Prostate gland (tissue), 2 donors: ENCODE results near the gene ATG5. TPM values are rescaled to one million over a fixed set of nuclear protein-coding genes. Genes with fewer than 3 reads are reported as not detected.

Experiments
- DNase-seq: peaks from one replicate; pipeline ENCODE4 v3.0.0-alpha.2; 2019; ENCODE audit warnings: low spot score
- H3K27ac ChIP-seq, 2 donors: fragments of 200-600 bp; sonication (generic); 2 replicates each; pipeline ENCODE4 v1.5.1; 2017 to 2019
- H3K27me3 ChIP-seq: fragments of 200-600 bp; sonication (generic); replicated peaks from 2 replicates; pipeline ENCODE4 v1.5.1; 2019; ENCODE audit not compliant: insufficient read depth
- H3K36me3 ChIP-seq, 2 donors: fragments of 200-600 bp; sonication (generic); 1 replicate in 1 of 2; 2 replicates in 1 of 2; pipeline versions ENCODE4 v1.5.1 to v1.8.1; 2017 to 2019
- H3K4me1 ChIP-seq: fragments of 200-600 bp; sonication (generic); replicated peaks from 2 replicates; pipeline ENCODE4 v1.5.1; 2019
- H3K4me3 ChIP-seq, 2 donors: fragments of 200-600 bp; sonication (generic); 2 replicates each; pipeline ENCODE4 v1.5.1; 2017 to 2019
- H3K9me3 ChIP-seq: fragments of 200-600 bp; sonication (generic); 2 replicates; pipeline ENCODE4 v1.5.1; 2017
- POLR2A ChIP-seq: fragments of 450-650 bp; IDR thresholded peaks from one replicate; pipeline ENCODE4 v1.6.1; 2016; ENCODE audit warnings: antibody characterized with exemption, mild to moderate bottlenecking
- POLR2AphosphoS5 ChIP-seq: sonication (generic); formaldehyde crosslinking; IDR thresholded peaks from one replicate; pipeline ENCODE4 v1.6.1; 2017; ENCODE audit warnings: antibody characterized with exemption
- WGBS: methylation state at CpG from one replicate; pipeline ENCODE4 v1.1.5; 2018; 5-methylcytosine and 5-hydroxymethylcytosine counted together
- intact Hi-C: fragments of 100-400 bp; cut with DNase I; formaldehyde crosslinking; loops from one replicate; pipeline ENCODE4 v1.14.2; 2022
- total RNA-seq, 2 donors: library from RNA; depleted of rRNA; stranded (reverse); fragments of >200 nt; gene quantifications; one replicate each; pipeline ENCODE4 v1.1.0, GENCODE V29; 2016
- TF ChIP-seq, protein P1 (sequence below), 4 experiments: fragments of 200-600 bp in 2 of 4; fragments of 450-650 bp in 2 of 4; sonication (generic) in 2 of 4; IDR thresholded peaks; 1 replicate in 3 of 4; 2 replicates in 1 of 4; pipeline ENCODE4 v1.5.1; 2016 to 2019; ENCODE audit warnings: antibody characterized with exemption in 4 of 4, mild to moderate bottlenecking in 2 of 4, moderate library complexity in 2 of 4

Gene ATG5
- total RNA-seq, 2 donors from 2014 or later: 31.9 to 34.3 TPM

DNA sequence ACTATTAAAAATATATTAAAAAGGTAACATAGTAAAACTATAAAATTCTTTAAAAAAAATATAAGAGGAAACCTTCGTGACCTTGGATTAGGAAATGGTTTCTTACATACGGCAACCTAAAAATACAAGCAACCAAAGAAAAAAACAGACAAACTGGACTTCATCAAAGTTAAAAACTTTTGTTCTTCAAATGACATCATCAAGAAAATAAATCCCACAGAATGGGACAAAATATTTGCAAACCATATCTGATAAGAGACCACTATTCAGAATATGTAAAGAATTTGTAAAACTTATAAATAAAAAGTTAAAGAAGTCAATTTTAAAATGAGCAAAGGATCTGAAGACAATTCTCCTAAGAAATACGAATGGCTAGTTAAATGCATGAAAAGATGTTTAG is 110.0 kb downstream of the ATG5 start:
- Histone ChIP-seq H3K36me3 (no peaks in the 10 kb centered on the region), H3K27me3 (no peaks in the 10 kb centered on the region), H3K9me3 (no peaks in the 10 kb centered on the region), H3K4me3 (no peak overlapping the region), H3K4me1 (no peaks in the 10 kb centered on the region), H3K27ac (no peak overlapping the region)
- 91% methylated on average over 3 of the region's 3 CpGs for WGBS
- TF ChIP-seq POLR2A (no peak), POLR2AphosphoS5 (no peak)
- TF ChIP-seq, protein P1, sequence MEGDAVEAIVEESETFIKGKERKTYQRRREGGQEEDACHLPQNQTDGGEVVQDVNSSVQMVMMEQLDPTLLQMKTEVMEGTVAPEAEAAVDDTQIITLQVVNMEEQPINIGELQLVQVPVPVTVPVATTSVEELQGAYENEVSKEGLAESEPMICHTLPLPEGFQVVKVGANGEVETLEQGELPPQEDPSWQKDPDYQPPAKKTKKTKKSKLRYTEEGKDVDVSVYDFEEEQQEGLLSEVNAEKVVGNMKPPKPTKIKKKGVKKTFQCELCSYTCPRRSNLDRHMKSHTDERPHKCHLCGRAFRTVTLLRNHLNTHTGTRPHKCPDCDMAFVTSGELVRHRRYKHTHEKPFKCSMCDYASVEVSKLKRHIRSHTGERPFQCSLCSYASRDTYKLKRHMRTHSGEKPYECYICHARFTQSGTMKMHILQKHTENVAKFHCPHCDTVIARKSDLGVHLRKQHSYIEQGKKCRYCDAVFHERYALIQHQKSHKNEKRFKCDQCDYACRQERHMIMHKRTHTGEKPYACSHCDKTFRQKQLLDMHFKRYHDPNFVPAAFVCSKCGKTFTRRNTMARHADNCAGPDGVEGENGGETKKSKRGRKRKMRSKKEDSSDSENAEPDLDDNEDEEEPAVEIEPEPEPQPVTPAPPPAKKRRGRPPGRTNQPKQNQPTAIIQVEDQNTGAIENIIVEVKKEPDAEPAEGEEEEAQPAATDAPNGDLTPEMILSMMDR (IDR thresholded peaks at IDR 0.05): no peak
- intact Hi-C loops: no loop called here
- DNase-seq: no peak

DNA sequence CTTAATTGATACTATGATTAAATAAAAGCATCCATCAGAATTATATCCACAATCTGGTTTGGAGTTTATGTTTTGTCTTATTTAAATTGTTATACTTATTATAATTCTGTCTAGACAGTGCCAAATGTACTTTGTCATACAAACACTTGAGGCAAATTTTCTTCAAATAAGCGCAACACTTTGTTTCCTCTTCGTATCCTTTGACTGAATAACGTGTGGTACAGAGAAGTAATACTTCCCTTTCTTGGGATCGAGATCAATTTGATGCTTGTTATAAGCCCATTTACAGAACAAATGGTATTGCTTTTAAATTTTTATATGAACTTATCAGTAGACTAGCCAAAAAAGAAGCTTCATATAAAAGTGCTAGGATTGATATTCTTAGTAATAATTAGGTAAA is 111.0 kb downstream of the ATG5 start:
- intact Hi-C loops: no loop called here
- 75% methylated on average over 4 of the region's 4 CpGs for WGBS
- H3K27ac ChIP-seq: no peak overlapping the region
- no peaks in the 10 kb centered on the region for H3K4me1 ChIP-seq
- no peaks in the 10 kb centered on the region for H3K27me3 ChIP-seq
- no peaks in the 10 kb centered on the region for H3K9me3 ChIP-seq
- no peak overlapping the region for H3K4me3 ChIP-seq
- no peaks in the 10 kb centered on the region for H3K36me3 ChIP-seq
- no peak for TF ChIP-seq POLR2A
- TF ChIP-seq POLR2AphosphoS5: no peak
- TF ChIP-seq, protein P1 (IDR thresholded peaks at IDR 0.05): no peak
- DNase-seq: no peak

DNA sequence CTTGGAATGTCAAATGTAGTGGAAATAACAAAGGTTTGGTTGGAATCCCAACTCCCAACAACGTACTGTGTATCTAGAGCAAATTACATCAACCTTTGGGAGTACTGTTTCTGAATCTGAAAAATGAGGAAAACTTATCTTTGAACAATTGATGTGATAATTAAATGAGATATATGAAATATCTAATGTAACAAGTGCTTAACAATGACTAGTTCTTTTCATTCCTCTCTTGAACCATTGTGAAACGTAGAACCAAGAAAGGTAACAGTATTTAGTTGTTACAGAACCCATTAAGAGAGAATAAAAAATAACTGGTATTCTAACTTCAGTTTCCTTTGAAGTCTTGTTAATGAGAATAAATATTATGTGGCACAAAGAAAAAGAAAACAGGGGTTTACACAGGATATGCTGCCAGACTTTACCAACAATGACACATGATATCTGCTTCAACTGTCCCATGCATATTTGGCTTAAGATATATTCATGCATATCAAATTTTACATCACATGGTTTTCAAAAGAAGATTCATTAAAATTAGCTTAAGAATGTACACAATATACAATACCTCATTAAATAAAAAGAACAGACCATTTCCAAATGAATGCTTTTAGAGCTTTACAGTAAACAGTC is 111.8 kb downstream of the ATG5 start:
- Histone ChIP-seq H3K36me3 (no peaks in the 10 kb centered on the region), H3K4me1 (no peaks in the 10 kb centered on the region), H3K9me3 (no peaks in the 10 kb centered on the region), H3K27ac (no peak overlapping the region), H3K27me3 (no peaks in the 10 kb centered on the region), H3K4me3 (no peak overlapping the region)
- TF ChIP-seq, protein P1 (IDR thresholded peaks at IDR 0.05): no peak
- intact Hi-C loops: no loop called here
- WGBS: 92% methylated on average over 2 of the region's 2 CpGs
- DNase-seq: no peak

DNA sequence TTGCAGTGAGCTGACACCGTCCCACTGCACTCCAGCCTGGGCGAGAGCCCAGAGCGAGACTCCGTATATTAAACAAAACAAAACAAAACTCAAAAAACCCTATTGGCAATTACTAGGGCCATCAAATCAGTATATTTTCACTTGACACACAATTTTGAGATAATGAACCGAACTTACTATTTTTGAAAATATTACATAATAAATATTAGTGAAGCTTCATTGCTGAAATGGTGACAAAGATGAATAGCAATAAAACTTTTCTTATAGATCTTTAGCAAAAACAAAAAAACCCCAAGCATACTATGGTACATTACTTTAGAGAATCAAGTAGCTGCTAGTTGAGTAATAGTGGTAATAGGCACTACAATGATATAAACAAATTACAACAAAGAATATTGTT is 113.0 kb downstream of the ATG5 start:
- Histone ChIP-seq H3K4me3 (no peak overlapping the region), H3K9me3 (no peaks in the 10 kb centered on the region), H3K27ac (no peak overlapping the region), H3K4me1 (no peaks in the 10 kb centered on the region), H3K36me3 (no peaks in the 10 kb centered on the region), H3K27me3 (no peaks in the 10 kb centered on the region)
- intact Hi-C loops: no loop called here
- TF ChIP-seq, protein P1 (IDR thresholded peaks at IDR 0.05): no peak
- no peak for TF ChIP-seq POLR2AphosphoS5
- TF ChIP-seq POLR2A: no peak
- 97% methylated on average over 5 of the region's 5 CpGs for WGBS
- no peak for DNase-seq

DNA sequence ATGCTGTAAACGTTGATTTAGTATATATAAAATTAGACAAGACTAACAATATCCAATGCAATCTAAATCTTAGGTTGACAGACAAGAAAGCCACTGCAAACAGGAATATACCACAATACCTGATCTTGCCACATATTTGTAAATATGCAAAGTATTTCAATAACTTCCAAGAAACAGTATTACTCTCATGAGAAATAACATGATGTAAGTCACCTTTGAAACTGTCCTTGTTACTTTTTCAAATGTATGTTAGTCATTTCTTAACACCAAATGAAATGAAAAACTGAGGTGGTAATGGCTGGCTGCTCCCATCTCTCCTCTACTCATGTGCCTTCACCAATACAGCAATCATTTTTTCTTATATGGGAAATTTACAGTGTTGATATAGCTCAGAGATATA is 118.7 kb downstream of the ATG5 start:
- Histone ChIP-seq H3K27me3 (no peaks in the 10 kb centered on the region), H3K4me3 (no peak overlapping the region), H3K27ac (no peak overlapping the region), H3K36me3 (no peaks in the 10 kb centered on the region), H3K4me1 (no peaks in the 10 kb centered on the region), H3K9me3 (no peaks in the 10 kb centered on the region)
- WGBS: 72% methylated on average over 1 of the region's 1 CpG
- no peak for DNase-seq
- intact Hi-C loops: no loop called here
- TF ChIP-seq, protein P1 (IDR thresholded peaks at IDR 0.05): no peak
- TF ChIP-seq POLR2A (no peak), POLR2AphosphoS5 (no peak)
